ENCODE results near the gene PARD3B.

The PARD3B gene

GRCh38 chr2:205627085-205627484, 1081.8 kb downstream of the PARD3B start:
- no peak for DNase-seq (ENCODE audit: low read depth)

GRCh38 chr2:205628422-205628821, 1083.1 kb downstream of the PARD3B start:
- DNase-seq (ENCODE audit: low read depth), result no peak

- no peak for DNase-seq (ENCODE audit: low read depth)
Measured at GRCh38 chr2:205629091-205629776, 1084.0 kb downstream of the PARD3B start.

DNA sequence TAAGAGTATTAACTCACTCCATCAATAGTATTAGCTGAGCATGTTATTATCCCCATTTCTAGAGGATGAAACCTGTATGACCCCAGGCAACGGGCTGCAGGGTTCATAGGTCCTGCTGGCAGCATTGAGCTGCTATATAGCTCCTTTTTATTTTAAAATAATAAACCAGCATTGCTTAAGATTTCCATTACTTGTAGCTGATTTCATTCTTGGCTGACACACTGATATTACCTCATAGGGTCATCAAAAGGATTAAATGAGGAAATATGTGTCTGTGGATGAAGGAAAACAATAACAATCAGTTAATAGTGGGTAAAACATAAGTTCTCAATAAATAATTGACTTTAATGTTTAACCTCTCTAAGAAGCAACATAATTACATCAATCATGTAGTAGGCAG, 1088.7 kb downstream of the PARD3B start:
- DNase-seq (ENCODE audit: low read depth), result no peak

DNA sequence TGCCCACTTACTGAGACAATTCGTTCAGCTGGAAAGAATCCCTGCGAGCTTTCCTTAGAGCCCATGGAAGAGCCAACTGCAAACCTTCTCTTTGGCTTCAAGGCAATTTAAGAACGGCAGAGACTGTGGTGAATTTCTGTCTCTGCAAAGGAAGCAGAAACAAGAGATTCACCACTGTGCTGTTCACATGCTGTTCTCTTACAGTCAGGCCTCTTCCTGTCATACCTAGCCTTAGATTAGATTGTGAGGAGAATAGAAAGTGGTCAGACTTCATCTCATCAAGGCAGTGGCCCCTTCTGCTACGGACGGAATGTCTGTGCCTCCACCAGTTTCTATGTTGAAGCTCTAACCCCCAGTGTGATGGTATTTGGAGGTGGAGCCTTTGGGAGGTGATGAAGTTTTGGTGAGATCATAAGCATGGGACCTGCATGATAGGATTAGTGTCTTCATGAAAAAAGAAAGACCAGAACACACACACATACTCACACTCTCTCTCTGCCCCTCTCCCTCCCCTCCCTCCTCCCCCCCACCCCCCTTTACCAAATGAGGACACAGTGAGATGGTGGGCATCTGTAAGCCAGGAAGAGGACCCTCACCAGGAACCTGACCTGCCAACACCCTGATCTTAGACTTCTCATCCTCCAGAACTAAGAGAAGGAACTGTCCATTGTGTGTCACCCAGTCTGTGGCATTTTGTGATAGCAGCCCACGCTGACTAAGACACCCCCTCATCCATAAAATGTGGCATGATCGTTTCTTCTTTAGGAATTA, 1091.5 kb downstream of the PARD3B start:
- no peak for DNase-seq (ENCODE audit: low read depth)

DNA sequence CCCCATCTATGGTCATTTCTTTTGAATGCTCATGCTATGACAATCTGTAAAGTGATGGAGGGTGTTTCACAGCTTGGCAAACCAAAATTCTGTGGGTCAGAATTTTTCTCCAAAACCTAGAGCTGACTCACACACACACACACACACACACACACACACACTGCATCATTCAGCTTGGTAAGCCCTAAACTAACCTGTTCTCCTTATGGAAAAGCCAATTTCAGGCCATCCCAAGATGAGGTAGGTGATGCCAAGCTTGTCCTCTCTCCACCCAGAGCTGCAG, 1092.0 kb downstream of the PARD3B start:
- no peak for DNase-seq (ENCODE audit: low read depth)

GRCh38 chr2:205637779-205638503, 1092.7 kb downstream of the PARD3B start:
- no peak for DNase-seq (ENCODE audit: low read depth)

DNA sequence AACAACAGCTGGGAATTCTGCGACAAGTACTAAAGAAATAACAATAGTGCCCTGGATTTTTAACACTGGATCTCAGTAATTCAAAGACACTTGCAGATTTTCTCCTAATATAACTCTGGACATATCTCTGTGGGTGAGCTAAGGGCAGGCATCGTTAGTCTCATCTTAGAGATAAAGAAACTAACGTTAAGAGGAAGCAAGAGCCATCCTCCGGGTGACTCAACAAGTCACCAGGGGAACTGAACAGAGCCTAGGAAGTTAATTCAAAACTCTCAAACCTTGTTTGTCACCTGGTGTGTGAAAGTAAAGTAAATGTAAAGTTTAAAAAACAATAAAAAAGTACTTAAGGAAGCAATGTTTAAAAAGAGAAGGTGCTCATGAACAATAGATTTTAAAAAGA, 1095.4 kb downstream of the PARD3B start:
- no peak for DNase-seq (ENCODE audit: low read depth)

DNA sequence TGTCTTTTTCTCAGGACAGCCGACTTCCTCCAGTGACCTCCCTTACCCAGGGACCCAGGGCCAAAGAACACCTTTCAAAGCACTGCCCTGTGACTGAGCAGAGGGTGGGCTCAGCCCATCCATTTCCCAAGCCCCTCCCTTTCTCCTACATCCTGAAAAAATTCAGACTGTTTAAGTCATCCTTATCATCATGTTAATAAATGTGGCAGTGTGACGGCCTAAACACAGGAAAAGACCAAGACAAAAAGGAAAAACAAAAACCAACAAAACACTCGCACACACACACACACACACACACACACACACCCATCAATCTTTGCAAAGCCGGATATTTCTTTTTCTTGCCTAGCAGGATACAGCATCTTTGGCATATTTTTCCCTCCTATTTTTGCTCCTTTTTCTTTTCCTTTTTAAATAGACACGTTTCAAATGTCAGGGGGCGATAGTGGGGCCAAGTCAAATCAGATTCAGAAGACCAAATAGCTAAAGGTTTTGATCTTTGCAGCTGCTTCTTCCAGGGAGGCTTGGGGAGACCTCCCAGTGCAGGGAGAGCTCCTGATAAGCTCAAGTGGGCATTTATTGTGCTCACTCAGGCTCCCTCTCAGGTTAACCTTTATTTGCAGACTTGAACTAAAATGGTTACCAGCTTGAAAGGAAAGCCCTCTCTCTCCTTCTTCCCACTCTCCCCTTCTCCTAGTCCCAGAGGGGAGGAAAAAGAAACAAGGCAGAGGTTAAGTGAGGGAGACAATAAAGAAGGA, 1097.5 kb downstream of the PARD3B start:
- no peak for DNase-seq (ENCODE audit: low read depth)

DNA sequence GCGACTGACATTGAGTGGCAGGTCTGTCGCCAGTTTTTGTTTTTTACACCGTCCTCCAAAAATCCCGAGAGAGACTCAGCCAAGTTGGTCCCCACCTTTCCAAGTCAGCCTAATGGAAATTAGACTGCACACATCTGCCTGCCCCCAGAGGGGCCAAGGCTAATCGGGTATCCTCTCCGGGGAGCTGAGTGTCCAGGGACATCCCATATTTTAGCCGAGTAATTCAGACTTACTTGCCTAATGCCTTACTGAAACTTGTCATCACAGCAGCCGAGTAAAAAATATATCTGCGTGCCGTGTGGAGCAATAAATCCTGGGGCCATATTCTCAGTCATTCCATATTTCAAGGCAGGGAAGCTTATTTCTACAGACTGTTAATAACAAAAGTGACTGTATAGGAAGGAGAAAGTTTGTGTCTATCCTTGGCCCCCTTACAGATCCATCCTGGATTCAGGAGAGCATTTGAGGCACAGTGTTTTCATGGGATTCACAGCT, 1098.2 kb downstream of the PARD3B start:
- DNase-seq (ENCODE audit: low read depth), result no peak

- DNase-seq (ENCODE audit: low read depth), result no peak
Measured at GRCh38 chr2:205644018-205644417, 1098.7 kb downstream of the PARD3B start.

DNA sequence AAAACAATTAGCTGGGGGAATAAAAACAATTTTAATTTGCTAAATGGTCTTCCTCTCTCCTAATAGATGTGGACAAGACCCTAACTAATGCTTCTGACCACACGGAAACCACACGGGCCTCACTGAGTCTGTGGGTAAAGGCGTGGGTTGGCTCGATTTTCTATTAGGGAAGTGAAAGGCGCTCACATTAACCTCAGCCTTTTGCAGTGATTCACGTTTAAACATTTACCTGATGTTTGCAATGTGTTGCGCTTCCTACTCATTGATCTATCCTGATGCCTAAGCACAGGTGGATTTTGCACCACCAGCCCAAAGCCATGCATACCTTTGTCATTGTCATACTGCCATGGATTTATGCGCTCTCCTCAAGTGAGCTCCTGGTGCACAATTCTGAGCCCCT, 1101.4 kb downstream of the PARD3B start:
- DNase-seq (ENCODE audit: low read depth), result no peak

- DNase-seq (ENCODE audit: low read depth), result no peak
Measured at GRCh38 chr2:205650450-205650849, 1105.2 kb downstream of the PARD3B start.

DNA sequence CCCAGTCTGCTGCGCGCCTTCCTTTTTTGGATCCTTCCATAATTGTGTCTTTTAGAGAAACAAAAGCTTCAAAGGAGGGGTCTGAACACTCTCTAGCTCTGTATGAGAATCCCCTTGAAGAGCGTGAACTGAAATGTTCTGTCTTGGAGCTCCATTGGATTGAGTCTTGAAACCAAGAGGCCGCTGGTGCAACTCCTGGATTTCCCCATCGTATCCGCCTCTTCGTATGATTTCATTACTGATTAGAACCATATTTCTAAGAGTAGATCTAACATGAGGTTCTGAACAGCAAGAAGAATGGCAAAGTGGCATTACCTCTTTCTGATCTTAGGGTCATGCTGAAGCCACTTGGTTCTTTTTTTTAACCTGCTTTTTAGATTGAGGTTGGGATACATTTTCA, 1105.7 kb downstream of the PARD3B start:
- no peak for DNase-seq (ENCODE audit: low read depth)

DNA sequence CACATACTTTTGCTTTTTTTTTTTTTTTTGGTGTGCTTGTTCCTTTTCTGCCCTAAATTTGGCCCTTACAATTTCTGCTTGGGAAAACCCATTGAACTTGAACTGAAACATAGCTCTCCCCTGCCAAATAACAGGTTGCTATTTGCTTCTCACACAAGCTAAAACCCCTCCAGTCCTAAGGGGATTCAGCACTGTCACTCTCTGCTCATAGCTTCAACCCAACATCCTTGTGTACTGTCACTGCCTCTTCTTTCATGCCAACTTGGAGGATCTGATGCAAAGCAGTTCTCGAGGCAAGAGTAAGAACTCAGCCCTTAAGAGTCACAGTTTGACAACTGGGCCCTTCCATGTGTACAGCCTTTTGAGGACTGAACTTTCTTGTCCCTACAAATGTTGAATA, 1106.4 kb downstream of the PARD3B start:
- DNase-seq (ENCODE audit: low read depth), result no peak

DNA sequence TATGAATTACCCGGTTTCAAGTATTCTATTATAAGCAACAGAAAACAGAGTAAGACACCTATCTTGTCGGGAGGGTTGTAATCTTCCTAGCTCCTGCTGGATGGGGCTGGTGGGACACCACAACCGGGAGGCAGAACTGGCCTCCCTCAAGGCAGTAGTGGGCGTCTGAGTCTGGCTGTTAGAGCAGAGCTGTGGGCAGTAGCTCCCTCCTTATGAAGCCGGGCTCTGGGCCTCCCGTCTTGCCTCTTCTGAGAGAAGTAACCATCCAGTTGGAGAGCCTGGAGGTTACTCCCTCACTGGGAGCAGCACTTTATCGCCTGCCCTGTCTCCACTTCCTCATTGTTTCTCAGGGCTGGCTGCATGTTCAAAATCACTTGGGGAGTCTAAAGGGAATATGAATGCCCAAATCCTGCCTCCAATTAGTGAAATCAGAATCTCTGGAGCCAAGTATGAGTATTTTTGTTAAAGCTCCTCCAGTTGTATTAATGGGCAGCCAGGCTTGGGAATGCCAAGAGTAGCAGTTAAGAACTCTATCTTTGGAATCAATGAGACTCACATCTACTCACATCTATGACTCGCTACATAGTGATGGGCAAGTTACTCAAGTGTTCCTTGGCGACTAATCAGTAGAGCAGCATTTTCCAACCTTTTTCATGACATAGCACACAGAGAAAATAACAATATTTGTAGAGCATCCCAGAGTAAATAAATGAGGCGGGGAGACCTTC, 1109.8 kb downstream of the PARD3B start:
- DNase-seq (ENCODE audit: low read depth), result no peak

- no peak for DNase-seq (ENCODE audit: low read depth)
Measured at GRCh38 chr2:205655779-205656456, 1110.6 kb downstream of the PARD3B start.

DNA sequence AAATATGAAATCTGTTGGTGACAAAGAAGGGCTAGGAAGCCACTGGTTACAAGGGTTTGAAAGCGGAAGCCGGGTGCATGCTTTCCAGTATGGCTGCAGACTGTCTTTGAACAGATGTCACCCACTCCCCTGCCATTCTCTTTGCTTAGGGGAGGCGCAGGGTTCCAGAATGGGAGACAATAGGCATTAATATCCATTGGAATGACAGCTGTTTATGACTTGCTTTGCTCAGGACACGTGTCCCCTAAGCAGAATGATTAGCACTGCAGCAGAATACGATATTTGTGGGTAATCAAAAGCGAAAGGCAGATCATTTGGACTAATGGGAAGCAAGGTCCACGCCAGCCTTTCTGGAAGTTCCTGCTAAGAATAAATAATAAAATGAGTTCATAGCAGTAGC, 1111.2 kb downstream of the PARD3B start:
- no peak for DNase-seq (ENCODE audit: low read depth)

GRCh38 chr2:205656941-205657340, 1111.7 kb downstream of the PARD3B start:
- no peak for DNase-seq (ENCODE audit: low read depth)

DNA sequence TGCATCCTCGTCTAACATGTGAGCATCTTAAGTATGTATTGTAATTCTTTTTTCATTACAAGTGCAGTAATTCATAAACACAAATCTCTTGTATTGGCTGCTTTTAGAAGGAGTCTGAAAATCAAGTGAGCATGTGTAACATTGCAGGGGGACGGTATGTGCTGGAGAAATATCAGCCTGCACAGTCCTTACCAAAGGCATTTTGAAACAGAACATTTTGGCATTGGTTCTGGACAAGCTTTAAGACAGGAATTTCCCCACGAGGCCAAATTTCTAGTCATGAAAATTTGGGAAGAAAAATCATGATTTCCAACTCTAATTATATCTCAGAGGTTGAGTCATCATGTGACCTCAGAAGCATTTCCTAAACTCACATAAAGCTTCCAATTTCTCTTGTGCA, 1112.3 kb downstream of the PARD3B start:
- no peak for DNase-seq (ENCODE audit: low read depth)

- no peak for DNase-seq (ENCODE audit: low read depth)
Measured at GRCh38 chr2:205658068-205658467, 1112.8 kb downstream of the PARD3B start.
